ENCODE measurements around the gene HLA-DRB5. TPM values are rescaled to one million over a fixed set of nuclear protein-coding genes. Genes with fewer than 3 reads are reported as not detected.
"Not testable (repeated sequence)": the region's sequence is repeated elsewhere in the genome, so short reads cannot be mapped to it uniquely, and the experiment has no call there.

Gene HLA-DRB5
- total RNA-seq (2014; rRNA removed), result 0.11 and 0.13 TPM in 2 replicates
- not detected for polyA plus RNA-seq (2012)

GRCh38 chr6:32529697-32530430 lies at the start of gene HLA-DRB5:
Gene HLA-DRB5 (minus strand): TSS chr6:32530287. CDS start chr6:32530224, 63 bp downstream.
- no peak for DNase-seq (ENCODE audit: low read depth)

GRCh38 chr6:32578962-32579361 lies 48.9 kb upstream of the HLA-DRB5 start:
- DNase-seq (ENCODE audit: low read depth), result no peak

GRCh38 chr6:32577493-32577892 lies 47.4 kb upstream of the HLA-DRB5 start:
- DNase-seq (ENCODE audit: low read depth), result not testable (repeated sequence)

- DNase-seq (ENCODE audit: low read depth), result no peak
Observed at GRCh38 chr6:32576250-32576649, 46.2 kb upstream of the HLA-DRB5 start.

- DNase-seq (ENCODE audit: low read depth), result no peak
Observed at GRCh38 chr6:32570363-32570905, 40.3 kb upstream of the HLA-DRB5 start.

GRCh38 chr6:32568561-32568960 lies 38.5 kb upstream of the HLA-DRB5 start:
- DNase-seq (ENCODE audit: low read depth), result no peak

GRCh38 chr6:32566957-32567356 lies 36.9 kb upstream of the HLA-DRB5 start:
- no peak for DNase-seq (ENCODE audit: low read depth)

- no peak for DNase-seq (ENCODE audit: low read depth)
Observed at GRCh38 chr6:32565511-32565910, 35.4 kb upstream of the HLA-DRB5 start.

- no peak for DNase-seq (ENCODE audit: low read depth)
Observed at GRCh38 chr6:32562940-32563339, 32.9 kb upstream of the HLA-DRB5 start.

GRCh38 chr6:32559747-32560146 lies 29.7 kb upstream of the HLA-DRB5 start:
- DNase-seq (ENCODE audit: low read depth), result no peak

- DNase-seq (ENCODE audit: low read depth), result no peak
Observed at GRCh38 chr6:32558426-32559057, 28.5 kb upstream of the HLA-DRB5 start.

- no peak for DNase-seq (ENCODE audit: low read depth)
Observed at GRCh38 chr6:32554116-32554965, 24.3 kb upstream of the HLA-DRB5 start.

- DNase-seq (ENCODE audit: low read depth), result no peak
Observed at GRCh38 chr6:32553037-32553742, 23.1 kb upstream of the HLA-DRB5 start.

GRCh38 chr6:32551410-32551809 lies 21.3 kb upstream of the HLA-DRB5 start:
- no peak for DNase-seq (ENCODE audit: low read depth)

GRCh38 chr6:32539839-32540238 lies 9.8 kb upstream of the HLA-DRB5 start:
- DNase-seq (ENCODE audit: low read depth), result no peak

GRCh38 chr6:32530431-32530793 lies 325 bp upstream of the HLA-DRB5 start:
- DNase-seq (ENCODE audit: low read depth), result not testable (repeated sequence)

GRCh38 chr6:32522302-32523047 lies 7.6 kb downstream of the HLA-DRB5 start:
- no peak for DNase-seq (ENCODE audit: low read depth)

- DNase-seq (ENCODE audit: low read depth), result no peak
Observed at GRCh38 chr6:32519910-32520258, 10.2 kb downstream of the HLA-DRB5 start.

GRCh38 chr6:32519118-32519909 lies 10.8 kb downstream of the HLA-DRB5 start:
- DNase-seq (ENCODE audit: low read depth), result no peak
